BE2C (cell line): Measurements from ENCODE around the gene HIVEP3.

ENCODE experiments used
- DNase-seq: peaks from one replicate; pipeline ENCODE4 v3.0.0-alpha.2; 2020
- H3K27me3 ChIP-seq: fragments of 250-450 bp; sonication (Bioruptor Pico); 2 replicates; pipeline ENCODE4 v1.5.1; 2020; ENCODE audit warnings: mild to moderate bottlenecking
- H3K36me3 ChIP-seq: fragments of 250-450 bp; sonication (Bioruptor Pico); 2 replicates; pipeline ENCODE4 v1.5.1; 2020; ENCODE audit warnings: mild to moderate bottlenecking
- H3K4me1 ChIP-seq: fragments of 250-450 bp; sonication (Bioruptor Pico); 2 replicates; pipeline ENCODE4 v1.5.1; 2020
- H3K4me3 ChIP-seq: 2 replicates; pipeline ENCODE4 v1.5.1; 2011; ENCODE audit warnings: low read depth, low read length
- H3K9me3 ChIP-seq: fragments of 250-450 bp; sonication (Bioruptor Pico); 2 replicates; pipeline ENCODE4 v1.5.1; 2020
- TF ChIP-seq, protein P1 (sequence below): IDR thresholded peaks from 2 replicates; pipeline ENCODE4 v1.5.1; 2012; ENCODE audit warnings: mild to moderate bottlenecking, low read depth, low read length

Gene HIVEP3

DNA sequence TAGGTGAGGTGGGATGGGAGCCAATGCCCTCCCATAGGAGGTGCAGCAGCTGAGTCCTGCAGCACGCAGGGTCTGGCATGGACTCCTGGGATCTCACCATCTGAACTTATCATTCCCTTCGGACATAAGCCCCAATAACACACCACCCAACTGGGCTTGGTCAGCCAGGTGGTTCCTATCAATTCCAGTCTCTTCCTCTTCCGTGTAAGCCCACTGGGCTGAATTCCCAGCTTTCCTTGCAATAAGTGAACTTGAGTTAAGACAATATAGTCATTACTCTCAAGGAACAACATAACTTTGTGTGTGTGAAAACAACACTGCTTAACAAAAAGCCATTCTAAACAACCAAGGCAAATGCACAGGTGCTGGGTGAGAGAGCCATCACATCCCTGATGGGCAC, 347.7 kb downstream of the HIVEP3 start:
- TF ChIP-seq, protein P1, sequence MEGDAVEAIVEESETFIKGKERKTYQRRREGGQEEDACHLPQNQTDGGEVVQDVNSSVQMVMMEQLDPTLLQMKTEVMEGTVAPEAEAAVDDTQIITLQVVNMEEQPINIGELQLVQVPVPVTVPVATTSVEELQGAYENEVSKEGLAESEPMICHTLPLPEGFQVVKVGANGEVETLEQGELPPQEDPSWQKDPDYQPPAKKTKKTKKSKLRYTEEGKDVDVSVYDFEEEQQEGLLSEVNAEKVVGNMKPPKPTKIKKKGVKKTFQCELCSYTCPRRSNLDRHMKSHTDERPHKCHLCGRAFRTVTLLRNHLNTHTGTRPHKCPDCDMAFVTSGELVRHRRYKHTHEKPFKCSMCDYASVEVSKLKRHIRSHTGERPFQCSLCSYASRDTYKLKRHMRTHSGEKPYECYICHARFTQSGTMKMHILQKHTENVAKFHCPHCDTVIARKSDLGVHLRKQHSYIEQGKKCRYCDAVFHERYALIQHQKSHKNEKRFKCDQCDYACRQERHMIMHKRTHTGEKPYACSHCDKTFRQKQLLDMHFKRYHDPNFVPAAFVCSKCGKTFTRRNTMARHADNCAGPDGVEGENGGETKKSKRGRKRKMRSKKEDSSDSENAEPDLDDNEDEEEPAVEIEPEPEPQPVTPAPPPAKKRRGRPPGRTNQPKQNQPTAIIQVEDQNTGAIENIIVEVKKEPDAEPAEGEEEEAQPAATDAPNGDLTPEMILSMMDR: no peak
- H3K9me3 ChIP-seq: no peaks in the 10 kb centered on the region
- no peak overlapping the region for H3K4me3 ChIP-seq
- H3K4me1 ChIP-seq: no peaks in the 10 kb centered on the region
- DNase-seq: no peak
- H3K27me3 ChIP-seq: no peaks in the 10 kb centered on the region
- H3K36me3 ChIP-seq: no peaks in the 10 kb centered on the region

DNA sequence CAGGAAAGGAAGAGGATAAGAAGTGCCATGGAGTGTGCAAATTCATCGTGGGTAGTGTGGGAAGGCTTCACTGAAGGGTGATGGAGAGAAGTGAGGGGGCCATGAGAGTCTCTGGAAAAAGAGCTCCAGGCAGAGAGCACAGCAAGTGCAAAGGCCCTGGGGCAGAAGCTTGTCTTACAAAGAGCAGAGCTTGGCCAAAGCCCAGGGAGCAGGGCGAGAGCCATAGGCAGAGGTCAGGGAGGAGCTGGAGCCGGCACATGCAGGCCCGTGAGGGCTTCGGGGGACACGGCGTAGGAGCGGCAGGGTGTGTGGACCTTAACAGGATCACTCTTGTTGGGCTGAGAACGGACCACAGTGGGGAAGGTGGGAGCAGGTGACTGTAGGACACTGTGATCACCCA, 350.5 kb downstream of the HIVEP3 start:
- no peak overlapping the region for H3K4me3 ChIP-seq
- H3K36me3 ChIP-seq: no peaks in the 10 kb centered on the region
- H3K27me3 ChIP-seq: no peaks in the 10 kb centered on the region
- no peaks in the 10 kb centered on the region for H3K9me3 ChIP-seq
- DNase-seq: no peak
- TF ChIP-seq, protein P1: no peak
- H3K4me1 ChIP-seq: no peaks in the 10 kb centered on the region

DNA sequence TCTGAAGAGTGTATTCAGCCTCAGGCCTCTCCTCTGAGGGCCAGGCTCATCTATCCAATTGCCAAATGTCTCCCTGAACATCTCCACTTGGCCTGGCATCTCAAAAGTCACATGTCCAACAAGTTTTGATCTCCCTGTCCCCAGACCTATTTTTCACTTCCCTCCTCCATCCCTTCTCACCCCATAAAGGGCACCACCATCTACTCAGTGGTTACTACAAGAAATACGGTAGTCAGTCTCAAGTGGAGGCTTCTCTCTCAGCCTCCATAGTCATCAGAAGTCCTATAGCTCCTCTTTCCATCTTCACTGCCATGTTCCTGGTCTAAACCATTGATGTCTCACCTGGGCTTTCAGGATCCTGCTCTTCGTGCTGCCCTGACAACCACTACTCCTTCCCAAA, 351.8 kb downstream of the HIVEP3 start:
- no peaks in the 10 kb centered on the region for H3K36me3 ChIP-seq
- TF ChIP-seq, protein P1: no peak
- no peak overlapping the region for H3K4me3 ChIP-seq
- no peak for DNase-seq
- no peaks in the 10 kb centered on the region for H3K27me3 ChIP-seq
- no peaks in the 10 kb centered on the region for H3K4me1 ChIP-seq
- no peaks in the 10 kb centered on the region for H3K9me3 ChIP-seq

DNA sequence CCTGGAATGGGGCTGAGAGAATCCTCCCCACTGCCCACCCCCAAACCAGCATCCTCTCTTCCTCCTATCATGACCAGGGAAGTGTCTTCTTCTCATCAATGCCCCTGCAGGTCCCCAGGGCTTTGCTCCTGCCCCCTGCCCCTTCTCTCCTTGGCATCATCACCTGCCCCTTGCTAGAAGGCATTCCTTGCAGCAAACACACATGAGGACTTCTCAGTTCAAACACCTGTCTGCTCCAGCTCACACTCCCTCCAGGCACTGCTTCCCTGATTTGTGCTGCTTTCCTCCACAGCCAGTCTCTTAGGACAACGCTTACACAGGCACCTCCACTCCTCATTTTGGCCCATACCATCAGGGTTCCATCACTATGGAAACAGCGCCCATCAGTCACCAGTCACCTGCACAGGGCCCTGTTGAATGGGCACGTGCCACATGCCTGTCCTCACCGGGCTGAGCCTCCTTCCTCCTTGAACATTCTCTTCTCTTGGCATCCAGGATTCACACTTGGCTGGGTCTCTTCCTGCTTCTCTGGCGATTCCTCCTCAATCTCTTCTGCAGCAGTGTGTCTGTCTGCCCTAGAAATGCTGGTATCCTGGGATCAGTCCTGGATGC, 352.3 kb downstream of the HIVEP3 start:
- Histone ChIP-seq H3K9me3 (no peaks in the 10 kb centered on the region), H3K4me3 (no peak overlapping the region), H3K36me3 (no peaks in the 10 kb centered on the region), H3K4me1 (no peaks in the 10 kb centered on the region), H3K27me3 (no peaks in the 10 kb centered on the region)
- DNase-seq: no peak
- TF ChIP-seq, protein P1: no peak

DNA sequence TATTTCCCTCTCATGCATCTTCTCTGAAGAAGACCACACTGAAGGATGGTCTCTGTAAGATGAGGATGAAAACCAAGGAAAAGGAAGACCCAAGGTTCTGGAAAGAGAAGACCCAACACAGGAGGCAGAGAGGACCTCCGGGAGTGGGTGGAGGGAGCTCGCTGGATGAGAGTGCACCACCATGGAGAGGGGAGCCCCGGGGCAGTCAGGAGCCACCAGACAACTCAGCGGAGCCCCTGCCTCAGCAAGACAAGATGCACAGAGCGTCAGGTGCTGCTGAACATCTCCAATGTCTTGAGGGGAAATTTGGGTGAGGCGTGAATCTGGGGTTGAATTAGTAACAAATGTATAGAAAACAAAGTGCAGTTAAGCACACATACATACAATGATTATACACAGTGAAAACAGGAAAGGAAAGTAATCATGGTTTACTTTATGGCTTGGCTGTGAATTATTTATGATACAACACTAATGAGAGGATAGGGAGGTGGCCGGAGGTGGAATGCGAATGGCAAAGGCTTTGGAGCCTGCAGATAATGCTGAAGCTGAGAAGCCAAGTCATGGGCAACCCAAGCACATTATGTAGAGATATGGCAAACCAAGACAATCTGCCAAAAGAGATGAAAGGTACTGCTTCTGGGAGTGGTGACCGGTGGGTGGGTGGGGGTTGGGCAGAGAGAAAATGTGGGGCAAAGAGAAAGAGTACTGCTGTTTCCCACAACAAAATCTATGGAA, 353.8 kb downstream of the HIVEP3 start:
- Histone ChIP-seq H3K36me3 (no peaks in the 10 kb centered on the region), H3K4me3 (no peak overlapping the region), H3K27me3 (no peaks in the 10 kb centered on the region), H3K4me1 (no peaks in the 10 kb centered on the region), H3K9me3 (no peaks in the 10 kb centered on the region)
- TF ChIP-seq, protein P1: no peak
- DNase-seq: no peak

DNA sequence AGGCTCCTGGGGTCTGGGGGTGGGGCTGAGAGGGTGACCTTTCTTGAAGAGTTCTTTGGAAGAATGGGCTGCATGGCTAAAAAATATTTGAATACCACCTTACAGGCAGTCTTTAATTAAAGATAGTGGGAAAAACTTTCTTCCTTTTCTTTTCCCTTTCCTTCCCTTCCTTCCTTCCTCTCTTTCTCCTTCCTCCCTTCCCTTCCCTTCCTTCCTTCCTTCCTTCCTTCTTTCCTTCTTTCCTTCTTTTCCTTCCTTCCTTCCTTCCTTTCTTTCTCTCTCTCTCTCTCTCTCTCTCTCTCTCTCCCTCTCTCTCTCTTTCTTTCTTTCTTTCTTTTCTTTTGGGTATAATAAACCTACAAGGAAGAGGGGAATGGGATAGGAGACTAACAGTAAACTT, 356.4 kb downstream of the HIVEP3 start:
- DNase-seq: no peak
- Histone ChIP-seq H3K27me3 (no peaks in the 10 kb centered on the region), H3K9me3 (no peaks in the 10 kb centered on the region), H3K4me3 (no peak overlapping the region), H3K36me3 (no peaks in the 10 kb centered on the region), H3K4me1 (no peaks in the 10 kb centered on the region)
- TF ChIP-seq, protein P1: no peak
